ENCODE results near the gene MRPS9.

DNA sequence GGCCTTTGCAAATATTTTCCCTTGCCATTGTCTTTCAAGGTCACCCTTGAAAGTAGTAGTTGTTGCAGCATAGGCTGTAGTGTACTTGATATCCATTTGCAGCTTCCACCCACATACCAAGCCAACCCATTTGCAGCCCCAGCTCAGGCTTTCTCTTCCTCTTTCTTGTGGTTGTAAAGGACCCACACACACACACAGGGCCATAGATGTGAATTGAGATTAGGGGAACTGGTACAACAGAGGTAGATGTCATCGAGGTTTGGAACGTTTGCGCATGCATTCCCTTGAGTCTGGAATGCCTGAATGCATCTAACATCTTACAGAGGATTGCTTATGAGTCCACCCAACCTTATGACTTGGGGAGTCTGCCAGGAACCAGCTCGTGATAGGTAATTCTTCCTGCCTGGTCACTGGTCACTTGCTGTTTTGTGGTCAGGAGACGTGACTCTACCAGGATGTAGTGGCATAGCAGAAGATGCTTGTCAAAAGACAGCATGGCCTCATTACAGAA is 91.9 kb downstream of the MRPS9 start:
- TF ChIP-seq, protein P1, sequence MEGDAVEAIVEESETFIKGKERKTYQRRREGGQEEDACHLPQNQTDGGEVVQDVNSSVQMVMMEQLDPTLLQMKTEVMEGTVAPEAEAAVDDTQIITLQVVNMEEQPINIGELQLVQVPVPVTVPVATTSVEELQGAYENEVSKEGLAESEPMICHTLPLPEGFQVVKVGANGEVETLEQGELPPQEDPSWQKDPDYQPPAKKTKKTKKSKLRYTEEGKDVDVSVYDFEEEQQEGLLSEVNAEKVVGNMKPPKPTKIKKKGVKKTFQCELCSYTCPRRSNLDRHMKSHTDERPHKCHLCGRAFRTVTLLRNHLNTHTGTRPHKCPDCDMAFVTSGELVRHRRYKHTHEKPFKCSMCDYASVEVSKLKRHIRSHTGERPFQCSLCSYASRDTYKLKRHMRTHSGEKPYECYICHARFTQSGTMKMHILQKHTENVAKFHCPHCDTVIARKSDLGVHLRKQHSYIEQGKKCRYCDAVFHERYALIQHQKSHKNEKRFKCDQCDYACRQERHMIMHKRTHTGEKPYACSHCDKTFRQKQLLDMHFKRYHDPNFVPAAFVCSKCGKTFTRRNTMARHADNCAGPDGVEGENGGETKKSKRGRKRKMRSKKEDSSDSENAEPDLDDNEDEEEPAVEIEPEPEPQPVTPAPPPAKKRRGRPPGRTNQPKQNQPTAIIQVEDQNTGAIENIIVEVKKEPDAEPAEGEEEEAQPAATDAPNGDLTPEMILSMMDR (IDR thresholded peaks at IDR 0.05; ENCODE audit: insufficient read depth, low read length, poor library complexity, severe bottlenecking): no peak
- TF ChIP-seq EZH2phosphoT487 (conservative IDR thresholded peaks at IDR 0.05; ENCODE audit: low read length): no peak
